Stomach (tissue), 9 donors: ENCODE results near the gene SPN. TPM values are rescaled to one million over a fixed set of nuclear protein-coding genes. Genes with fewer than 3 reads are reported as not detected.

Source experiments
- DNase-seq, 2 donors: peaks; one replicate each; pipeline versions ENCODE4 v3.0.0 to v3.0.0-alpha.2; 2013 to 2019
- H3K27ac ChIP-seq, 5 donors: fragments of 200-600 bp in 4 of 5; sonication (generic) in 4 of 5; one replicate each; pipeline ENCODE4 v1.5.1; 2013 to 2019; ENCODE audit warnings: mild to moderate bottlenecking in 1 of 5, moderate library complexity in 1 of 5
- H3K27me3 ChIP-seq, 3 donors: fragments of 200-600 bp; sonication (generic); one replicate each; pipeline ENCODE4 v1.5.1; 2017 to 2019; ENCODE audit warnings: mixed run types in 1 of 3
- H3K36me3 ChIP-seq, 4 donors: fragments of 200-600 bp; sonication (generic); 1 replicate in 3 of 4; 2 replicates in 1 of 4; pipeline ENCODE4 v1.5.1; 2016 to 2019
- H3K4me1 ChIP-seq, 4 donors: fragments of 200-600 bp; sonication (generic); one replicate each; pipeline ENCODE4 v1.5.1; 2016 to 2019
- H3K4me3 ChIP-seq, 4 donors: fragments of 200-600 bp; sonication (generic) in 3 of 4; one replicate each; pipeline ENCODE4 v1.5.1; 2016 to 2019; ENCODE audit warnings: mild to moderate bottlenecking in 1 of 4
- H3K9me3 ChIP-seq, 4 donors: fragments of 200-600 bp; sonication (generic); one replicate each; pipeline ENCODE4 v1.5.1; 2016 to 2019
- EP300 ChIP-seq: sonication (generic); formaldehyde crosslinking; IDR thresholded peaks from one replicate; pipeline ENCODE4 v1.6.1; 2017; ENCODE audit warnings: antibody characterized with exemption
- POLR2A ChIP-seq, 4 donors: fragments of 450-650 bp; IDR thresholded peaks; one replicate each; pipeline ENCODE4 v1.6.1; 2016; ENCODE audit warnings: antibody characterized with exemption in 4 of 4, control low read depth in 2 of 4, mild to moderate bottlenecking in 1 of 4, moderate library complexity in 1 of 4
- POLR2AphosphoS5 ChIP-seq, 3 donors: sonication (generic); formaldehyde crosslinking; IDR thresholded peaks; one replicate each; pipeline ENCODE4 v1.6.1; 2016; ENCODE audit warnings: antibody characterized with exemption in 3 of 3
- WGBS, 5 donors: extraction: QIAGEN DNeasy Blood & Tissue Kit in 3 of 5; methylation state at CpG; one replicate each; pipeline versions ENCODE4 v1.1.5 to v1.1.7; 2013 to 2018; 5-methylcytosine and 5-hydroxymethylcytosine counted together
- intact Hi-C: fragments of 100-400 bp; cut with DNase I; formaldehyde crosslinking; loops from one replicate; pipeline ENCODE4 v1.15.1; 2023; ENCODE audit warnings: low total_unique reads
- polyA plus RNA-seq, 3 donors: library from polyadenylated mRNA; stranded (reverse); fragments of 200-250 nt; gene quantifications; one replicate each; pipeline ENCODE4 v1.2.3, GENCODE V29; 2013
- total RNA-seq, 5 donors: library from RNA; depleted of rRNA; stranded (reverse); fragments of >200 nt; gene quantifications; one replicate each; pipeline versions ENCODE4 v1.1.0 to v1.2.3, GENCODE V29; 2014 to 2016
- TF ChIP-seq, protein P1 (sequence below), 7 experiments: fragments of 450-650 bp in 4 of 7; fragments of 200-600 bp in 3 of 7; sonication (generic) in 3 of 7; IDR thresholded peaks; one replicate each; pipeline ENCODE4 v1.5.1; 2016 to 2019; ENCODE audit warnings: antibody characterized with exemption in 7 of 7, control low read depth in 2 of 7, mild to moderate bottlenecking in 1 of 7
- donor health status: healthy with polysubstance abuse.
- donor health status: Bipolar disorder and iron deficiency.
- donor health status: healthy.

Gene SPN
- total and polyA plus RNA-seq, 8 donors, result 0.68 to 20.1 (median 1.9) TPM

DNA sequence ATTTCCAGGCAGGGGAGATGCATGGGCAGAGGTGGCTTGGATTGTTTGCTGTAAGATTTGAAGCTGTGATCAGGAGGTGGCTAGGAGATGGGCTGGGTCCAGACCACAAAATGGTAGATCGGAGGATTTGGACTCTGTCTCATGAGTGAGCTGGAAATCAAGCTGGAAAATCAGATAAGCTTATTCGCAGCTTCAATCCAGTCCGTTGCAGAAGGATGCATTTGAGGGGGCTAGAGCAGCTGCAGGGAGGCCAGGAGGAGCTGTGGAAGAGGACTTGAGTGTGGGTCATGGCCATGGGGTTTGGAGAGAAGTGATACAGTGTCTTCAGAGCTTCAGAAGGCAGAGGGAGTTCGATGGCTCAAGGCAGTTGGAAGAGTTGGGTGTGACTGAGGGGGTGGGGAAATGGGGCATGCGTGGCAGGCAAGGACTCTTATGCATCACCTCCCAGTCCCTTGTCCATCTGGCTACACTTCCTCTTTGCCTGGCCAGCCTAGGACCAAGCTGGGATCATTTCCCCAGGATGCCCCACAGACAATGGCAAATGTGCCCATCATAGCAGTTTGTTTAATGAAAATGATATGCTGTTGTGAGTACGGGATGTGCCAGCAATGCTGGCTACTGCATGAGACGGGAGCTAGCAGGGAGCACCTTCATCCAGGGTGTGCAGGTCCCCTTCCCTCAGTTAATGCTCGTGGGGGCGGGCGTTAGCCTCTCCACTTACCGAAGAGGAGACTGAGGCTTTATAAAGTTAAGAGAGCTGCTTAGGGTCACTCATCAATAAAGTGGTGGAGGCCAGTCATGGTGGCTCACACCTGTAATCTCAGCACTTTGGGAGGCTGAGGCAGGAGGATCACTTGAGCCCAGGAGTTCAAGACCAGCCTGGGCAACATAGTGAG lies 36.5 kb downstream of the SPN start:
- intact Hi-C loops, result loop anchor here (5.0 kb wide), 1 partner anchor 328 kb away; no protein-coding TSS in a partner anchor
- Histone ChIP-seq H3K27me3 (no peaks in the 10 kb centered on the region), H3K4me3 (no peak overlapping the region), H3K36me3 (no peaks in the 10 kb centered on the region), H3K27ac (no peak overlapping the region), H3K9me3 (peaks cover 0 to 9% (median 0%) of the 10 kb centered on the region in 4 donors), H3K4me1 (peaks cover 0 to 11% (median 9%) of the 10 kb centered on the region in 4 donors)
- no peak for DNase-seq
- 66 to 77% (median 72%) methylated on average over 11 of the region's 11 CpGs for WGBS, 5 donors
- TF ChIP-seq POLR2AphosphoS5 (IDR thresholded peaks at IDR 0.05) (no peak), POLR2A (IDR thresholded peaks at IDR 0.05) (no peak), EP300 (no peak)
- TF ChIP-seq, protein P1, sequence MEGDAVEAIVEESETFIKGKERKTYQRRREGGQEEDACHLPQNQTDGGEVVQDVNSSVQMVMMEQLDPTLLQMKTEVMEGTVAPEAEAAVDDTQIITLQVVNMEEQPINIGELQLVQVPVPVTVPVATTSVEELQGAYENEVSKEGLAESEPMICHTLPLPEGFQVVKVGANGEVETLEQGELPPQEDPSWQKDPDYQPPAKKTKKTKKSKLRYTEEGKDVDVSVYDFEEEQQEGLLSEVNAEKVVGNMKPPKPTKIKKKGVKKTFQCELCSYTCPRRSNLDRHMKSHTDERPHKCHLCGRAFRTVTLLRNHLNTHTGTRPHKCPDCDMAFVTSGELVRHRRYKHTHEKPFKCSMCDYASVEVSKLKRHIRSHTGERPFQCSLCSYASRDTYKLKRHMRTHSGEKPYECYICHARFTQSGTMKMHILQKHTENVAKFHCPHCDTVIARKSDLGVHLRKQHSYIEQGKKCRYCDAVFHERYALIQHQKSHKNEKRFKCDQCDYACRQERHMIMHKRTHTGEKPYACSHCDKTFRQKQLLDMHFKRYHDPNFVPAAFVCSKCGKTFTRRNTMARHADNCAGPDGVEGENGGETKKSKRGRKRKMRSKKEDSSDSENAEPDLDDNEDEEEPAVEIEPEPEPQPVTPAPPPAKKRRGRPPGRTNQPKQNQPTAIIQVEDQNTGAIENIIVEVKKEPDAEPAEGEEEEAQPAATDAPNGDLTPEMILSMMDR (IDR thresholded peaks at IDR 0.05), result no peak

DNA sequence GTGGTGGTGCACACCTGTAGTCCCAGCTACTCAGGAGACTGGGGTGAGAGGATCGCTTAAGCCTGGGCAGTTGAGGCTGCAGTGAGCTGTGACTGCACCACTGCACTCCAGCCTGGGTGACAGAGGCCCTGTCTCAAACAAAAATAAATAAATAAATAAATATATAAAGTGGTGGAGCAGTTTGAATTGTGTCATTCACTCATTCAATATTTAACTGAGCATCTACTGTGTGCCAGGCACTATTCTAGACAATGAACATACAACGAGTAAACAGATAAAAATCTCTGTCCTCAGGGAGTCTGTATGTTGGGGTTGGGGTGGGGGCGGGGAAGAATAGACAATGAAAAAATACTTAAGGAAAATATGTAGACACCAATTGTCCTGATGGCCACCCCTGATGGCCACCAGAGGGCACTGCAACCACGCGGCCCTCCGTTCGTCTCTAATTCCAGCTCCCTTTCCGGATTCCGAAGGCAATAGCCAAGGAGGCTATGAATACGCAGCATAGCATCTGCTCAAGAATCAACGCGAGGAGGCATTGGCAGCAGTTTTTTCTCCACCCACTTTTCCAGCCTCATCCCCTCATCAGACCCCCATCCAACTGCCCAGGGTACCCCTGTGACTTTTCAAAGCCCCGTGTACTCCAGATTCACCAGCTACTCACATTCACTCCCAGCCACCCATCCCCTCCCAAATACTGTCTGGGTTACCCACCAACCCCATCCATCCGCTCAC lies 37.4 kb downstream of the SPN start:
- TF ChIP-seq, protein P1 (IDR thresholded peaks at IDR 0.05), result peak in 5 of 7 experiments; percentile 70 to 94 (median 88)
- no peak for TF ChIP-seq POLR2A (IDR thresholded peaks at IDR 0.05)
- TF ChIP-seq EP300, result no peak
- peak in 2 of 3 donors; percentile 26 to 70 for TF ChIP-seq POLR2AphosphoS5 (IDR thresholded peaks at IDR 0.05)
- no peak overlapping the region for H3K4me3 ChIP-seq
- H3K27ac ChIP-seq, result no peak overlapping the region
- peak; percentile 83 to 91 for DNase-seq
- WGBS, 5 donors, result 11 to 15% (median 14%) methylated on average over 14 of the region's 14 CpGs
- no peaks in the 10 kb centered on the region for H3K36me3 ChIP-seq
- H3K9me3 ChIP-seq, result peaks cover 0 to 9% (median 0%) of the 10 kb centered on the region in 4 donors
- H3K27me3 ChIP-seq, result no peaks in the 10 kb centered on the region
- intact Hi-C loops, result no loop called here
- peaks cover 0 to 9% (median 8%) of the 10 kb centered on the region in 4 donors for H3K4me1 ChIP-seq

DNA sequence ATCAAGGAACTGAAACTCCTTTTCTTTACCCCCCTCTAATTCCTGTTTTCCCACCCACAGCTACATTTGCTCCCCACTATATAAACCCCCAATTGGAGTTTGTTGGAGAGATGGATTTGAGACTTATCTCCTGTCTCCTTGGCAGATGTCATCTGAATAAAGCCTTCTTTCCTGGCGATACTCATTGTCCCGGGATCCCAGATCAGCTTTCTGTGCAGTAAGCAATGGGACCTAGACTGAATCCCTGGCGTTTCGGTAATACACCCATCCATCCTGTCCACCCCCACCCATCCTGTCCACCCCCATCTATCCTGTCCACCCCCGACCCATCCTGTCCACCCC lies 38.1 kb downstream of the SPN start:
- 77 to 88% (median 84%) methylated on average over 5 of the region's 5 CpGs for WGBS, 5 donors
- H3K9me3 ChIP-seq, result peaks cover 0 to 9% (median 0%) of the 10 kb centered on the region in 4 donors
- H3K4me3 ChIP-seq, result no peak overlapping the region
- intact Hi-C loops, result no loop called here
- H3K27me3 ChIP-seq, result no peaks in the 10 kb centered on the region
- DNase-seq, result no peak
- H3K4me1 ChIP-seq, result peaks cover 0 to 9% (median 8%) of the 10 kb centered on the region in 4 donors
- H3K36me3 ChIP-seq, result no peaks in the 10 kb centered on the region
- H3K27ac ChIP-seq, result peak overlapping the region in 3 of 5 donors; percentile 16 to 48 (median 40)
- no peak for TF ChIP-seq POLR2AphosphoS5 (IDR thresholded peaks at IDR 0.05)
- TF ChIP-seq, protein P1 (IDR thresholded peaks at IDR 0.05), result no peak
- TF ChIP-seq POLR2A (IDR thresholded peaks at IDR 0.05), result no peak
- TF ChIP-seq EP300, result no peak

DNA sequence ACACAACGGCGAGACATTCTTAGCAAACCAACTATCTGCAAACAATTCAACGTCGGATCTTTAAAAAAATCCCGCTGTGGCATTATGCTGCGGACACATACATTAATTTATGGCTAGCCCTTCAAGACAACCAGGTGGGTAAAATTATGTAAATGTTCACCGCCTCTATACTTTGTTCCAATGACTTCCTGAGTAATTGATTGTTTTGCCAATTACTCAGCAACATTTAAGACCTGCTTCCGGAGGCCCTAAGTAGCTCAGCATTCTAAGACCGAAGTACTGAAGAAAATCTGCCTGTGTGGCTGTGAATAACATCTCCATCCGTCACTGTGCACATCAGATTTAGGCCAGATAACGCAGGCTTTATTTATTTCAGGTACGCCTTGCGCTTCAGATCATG lies 39.2 kb downstream of the SPN start:
- Histone ChIP-seq H3K4me1 (peaks cover 0 to 9% (median 8%) of the 10 kb centered on the region in 4 donors), H3K4me3 (no peak overlapping the region), H3K36me3 (no peaks in the 10 kb centered on the region), H3K27me3 (no peaks in the 10 kb centered on the region), H3K27ac (peak overlapping the region in 3 of 5 donors; percentile 32 to 48 (median 40)), H3K9me3 (peaks cover 0 to 9% (median 0%) of the 10 kb centered on the region in 4 donors)
- WGBS, 5 donors, result 46 to 69% (median 55%) methylated on average over 13 of the region's 13 CpGs
- DNase-seq, result peak in 1 of 2 donors; percentile 38
- TF ChIP-seq POLR2AphosphoS5 (IDR thresholded peaks at IDR 0.05) (no peak), EP300 (no peak), POLR2A (IDR thresholded peaks at IDR 0.05) (no peak)
- TF ChIP-seq, protein P1 (IDR thresholded peaks at IDR 0.05), result no peak
- intact Hi-C loops, result no loop called here
